Stimulated activated CD8-positive, alpha-beta memory T cell treated with anti-CD3 and anti-CD28 coated beads, Interleukin-4, amount 100 ng/mL, for 1 hour (primary cell): ENCODE measurements around the gene MOB3A.
"Not testable (repeated sequence)": the region's sequence is repeated elsewhere in the genome, so short reads cannot be mapped to it uniquely, and the experiment has no call there.

Source experiments
- DNase-seq, 2 donors: peaks; one replicate each; pipeline ENCODE4 v3.0.0-alpha.2; 2020; ENCODE audit warnings: low read depth in 2 of 2, low spot score in 1 of 2

The MOB3A gene

GRCh38 chr19:2108251-2109016 is 12.3 kb upstream of the MOB3A start:
- DNase-seq: no peak

- DNase-seq: no peak
These were observed 7.0 kb upstream of the MOB3A start for GRCh38 chr19:2103045-2103707.

- no peak for DNase-seq
These were observed 5.5 kb upstream of the MOB3A start for GRCh38 chr19:2101417-2102335.

GRCh38 chr19:2100719-2101061 is 4.6 kb upstream of the MOB3A start:
- no peak for DNase-seq

- no peak for DNase-seq
These were observed 4.0 kb upstream of the MOB3A start for GRCh38 chr19:2099937-2100718.

- no peak for DNase-seq
These were observed 3.0 kb upstream of the MOB3A start for GRCh38 chr19:2099054-2099501.

GRCh38 chr19:2097886-2098327 is 1.8 kb upstream of the MOB3A start:
- DNase-seq: no peak

- no peak for DNase-seq
These were observed 1.2 kb upstream of the MOB3A start for GRCh38 chr19:2097203-2097885.

- peak; percentile 100 for DNase-seq
These were observed 515 bp upstream of the MOB3A start, which contains the start of gene IZUMO4 for GRCh38 chr19:2096480-2097202. Gene IZUMO4 (plus strand): TSS chr19:2096915. CDS start chr19:2096946, 31 bp downstream.

- DNase-seq: not testable (repeated sequence)
These were observed 4.1 kb downstream of the MOB3A start for GRCh38 chr19:2091926-2092525.

GRCh38 chr19:2089727-2090053 is 6.4 kb downstream of the MOB3A start:
- no peak for DNase-seq

GRCh38 chr19:2089001-2089711 is 7.0 kb downstream of the MOB3A start:
- no peak for DNase-seq

- no peak for DNase-seq
These were observed 8.5 kb downstream of the MOB3A start for GRCh38 chr19:2087621-2088100.

- not testable (repeated sequence) for DNase-seq
These were observed 9.2 kb downstream of the MOB3A start for GRCh38 chr19:2086695-2087620.

- DNase-seq: peak; percentile 89 to 92
These were observed 11.0 kb downstream of the MOB3A start for GRCh38 chr19:2084993-2085720.

- DNase-seq: no peak
These were observed 12.8 kb downstream of the MOB3A start for GRCh38 chr19:2083174-2083854.
